ENCODE data around the gene MTNR1B.
A peak's percentile ranks its signal among the peaks of the same experiment; 100 is the strongest.

Gene MTNR1B

GRCh38 chr11:92939305-92939704 is 30.1 kb upstream of the MTNR1B start:
- H3K27ac ChIP-seq (ENCODE audit: extremely low read depth, low read depth, low read length), result no peak overlapping the region
- TF ChIP-seq SP3 (tag by site-specific recombination; IDR thresholded peaks at IDR 0.05) (no peak), ZXDB (tag by site-specific recombination; IDR thresholded peaks at IDR 0.05) (no peak), ZNF211 (tag by site-specific recombination; IDR thresholded peaks at IDR 0.05; ENCODE audit: low read depth) (no peak), ZNF580 (tag by site-specific recombination; IDR thresholded peaks at IDR 0.05) (no peak), ZNF521 (tag by site-specific recombination; IDR thresholded peaks at IDR 0.05) (no peak), KLF17 (tag by site-specific recombination; IDR thresholded peaks at IDR 0.05) (no peak), ZNF473 (tag by site-specific recombination; IDR thresholded peaks at IDR 0.05) (no peak), ZNF544 (tag by site-specific recombination; IDR thresholded peaks at IDR 0.05) (no peak), KLF16 (tag by site-specific recombination; IDR thresholded peaks at IDR 0.05) (no peak), ZNF138 (tag by site-specific recombination; IDR thresholded peaks at IDR 0.05; ENCODE audit: borderline replicate concordance) (no peak), IKZF3 (tag by site-specific recombination; IDR thresholded peaks at IDR 0.05) (no peak), YY2 (tag by site-specific recombination; IDR thresholded peaks at IDR 0.05) (no peak), ZNF324 (tag by site-specific recombination; IDR thresholded peaks at IDR 0.05) (no peak), PRDM10 (tag by site-specific recombination; IDR thresholded peaks at IDR 0.05) (no peak), ZNF221 (tag by site-specific recombination; IDR thresholded peaks at IDR 0.05; ENCODE audit: borderline replicate concordance) (no peak), SCRT1 (tag by site-specific recombination; IDR thresholded peaks at IDR 0.05; ENCODE audit: borderline replicate concordance) (no peak), ZFP3 (tag by site-specific recombination; IDR thresholded peaks at IDR 0.05; ENCODE audit: low read depth) (no peak)
- CTCF ChIA-PET, result no interaction called here
- no peaks in the 10 kb centered on the region for H3K4me1 ChIP-seq (ENCODE audit: control insufficient read depth, insufficient read depth, low read length)
- no peak overlapping the region for H3K4me3 ChIP-seq (ENCODE audit: low read depth, low read length)
- POLR2A ChIA-PET, result no interaction called here
- H3K36me3 ChIP-seq (ENCODE audit: control insufficient read depth in 2 of 2, insufficient read depth in 1 of 2, low read length in 2 of 2), result no peaks in the 10 kb centered on the region
- no peaks in the 10 kb centered on the region for H3K9me3 ChIP-seq (ENCODE audit: control insufficient read depth, insufficient read depth, low read depth, low read length)

GRCh38 chr11:92941676-92942571 is 27.5 kb upstream of the MTNR1B start:
- TF ChIP-seq ZNF654 (tag by site-specific recombination; IDR thresholded peaks at IDR 0.05; ENCODE audit: low read depth), result peak; percentile 53
- TF ChIP-seq ZNF76 (tag by site-specific recombination; IDR thresholded peaks at IDR 0.05; ENCODE audit: borderline replicate concordance, low read depth), result no peak
- peak; percentile 29; the same call in 1 of the 2 replicates for TF ChIP-seq GLIS1 (tag by site-specific recombination; IDR thresholded peaks at IDR 0.05)
- CTCF ChIA-PET, result interaction anchor here (0.6 to 1.8 kb wide), 20 partner anchors 8 to 1449 kb away, joined by 3 to 10 read pairs (median 4); no protein-coding TSS in a partner anchor
- Histone ChIP-seq H3K36me3 (ENCODE audit: control insufficient read depth in 2 of 2, insufficient read depth in 1 of 2, low read length in 2 of 2) (no peaks in the 10 kb centered on the region), H3K9me3 (ENCODE audit: control insufficient read depth, insufficient read depth, low read depth, low read length) (no peaks in the 10 kb centered on the region), H3K4me3 (ENCODE audit: low read depth, low read length) (no peak overlapping the region), H3K27ac (ENCODE audit: extremely low read depth, low read depth, low read length) (no peak overlapping the region), H3K4me1 (ENCODE audit: control insufficient read depth, insufficient read depth, low read length) (no peaks in the 10 kb centered on the region)
- POLR2A ChIA-PET, result no interaction called here
